ENCODE data around the gene IL17REL. TPM values are rescaled to one million over a fixed set of nuclear protein-coding genes. Genes with fewer than 3 reads are reported as not detected.

IL17REL gene
- total RNA-seq, 3 donors from 2014 or later, result not detected

- DNase-seq (ENCODE audit: low spot score in 2 of 2), result peak; percentile 17 to 55
- Histone ChIP-seq H3K4me1 (peaks cover 39 to 40% of the 10 kb centered on the region in 2 donors), H3K27me3 (no peaks in the 10 kb centered on the region), H3K4me3 (peak overlapping the region in 1 of 3 donors; percentile 57), H3K36me3 (no peaks in the 10 kb centered on the region), H3K9me3 (no peaks in the 10 kb centered on the region), H3K27ac (peak overlapping the region; percentile 90 to 96)
- intact Hi-C loops (cut with DNase I; ENCODE audit: low total_unique reads), result no loop called here
- no peak for TF ChIP-seq CTCF (IDR thresholded peaks at IDR 0.05)
- TF ChIP-seq POLR2A (IDR thresholded peaks at IDR 0.05), result no peak
- TF ChIP-seq POLR2AphosphoS5 (IDR thresholded peaks at IDR 0.05), result no peak
Measured at GRCh38 chr22:49968313-49968830, 44.2 kb downstream of the IL17REL start.

DNA sequence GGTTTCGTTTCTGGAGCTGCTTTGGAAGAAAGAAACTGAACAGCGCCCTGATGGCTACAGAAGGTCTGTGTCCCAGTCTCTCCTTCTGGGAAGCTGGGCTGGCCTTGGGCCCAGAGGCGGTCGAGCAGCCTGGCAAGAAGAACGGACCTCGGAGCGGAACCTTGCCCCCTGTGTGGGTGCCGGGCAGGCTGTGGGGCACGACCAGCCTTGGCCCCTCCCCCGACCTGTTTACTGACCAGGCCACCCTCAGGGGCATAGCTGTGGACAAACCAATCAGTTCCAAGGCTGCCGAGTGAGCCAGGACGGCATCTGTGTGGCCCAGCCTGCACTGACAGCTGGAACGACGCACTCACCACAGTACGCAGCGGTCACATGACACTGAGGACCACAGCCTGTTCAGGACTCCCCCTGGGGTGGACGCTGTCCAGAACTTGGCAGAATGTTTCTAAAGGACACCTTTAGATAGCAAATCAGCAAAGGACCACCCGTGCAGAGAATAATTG, 44.8 kb downstream of the IL17REL start:
- peak; percentile 53 to 80 for DNase-seq (ENCODE audit: low spot score in 2 of 2)
- Histone ChIP-seq H3K27ac (peak overlapping the region; percentile 90 to 96), H3K36me3 (no peaks in the 10 kb centered on the region), H3K4me3 (peak overlapping the region; percentile 14 to 57 (median 15)), H3K27me3 (no peaks in the 10 kb centered on the region), H3K9me3 (no peaks in the 10 kb centered on the region), H3K4me1 (peaks cover 45 to 46% of the 10 kb centered on the region in 2 donors)
- TF ChIP-seq CTCF (IDR thresholded peaks at IDR 0.05) (no peak), POLR2AphosphoS5 (IDR thresholded peaks at IDR 0.05) (no peak), POLR2A (IDR thresholded peaks at IDR 0.05) (no peak)
- intact Hi-C loops (cut with DNase I; ENCODE audit: low total_unique reads), result no loop called here

DNA sequence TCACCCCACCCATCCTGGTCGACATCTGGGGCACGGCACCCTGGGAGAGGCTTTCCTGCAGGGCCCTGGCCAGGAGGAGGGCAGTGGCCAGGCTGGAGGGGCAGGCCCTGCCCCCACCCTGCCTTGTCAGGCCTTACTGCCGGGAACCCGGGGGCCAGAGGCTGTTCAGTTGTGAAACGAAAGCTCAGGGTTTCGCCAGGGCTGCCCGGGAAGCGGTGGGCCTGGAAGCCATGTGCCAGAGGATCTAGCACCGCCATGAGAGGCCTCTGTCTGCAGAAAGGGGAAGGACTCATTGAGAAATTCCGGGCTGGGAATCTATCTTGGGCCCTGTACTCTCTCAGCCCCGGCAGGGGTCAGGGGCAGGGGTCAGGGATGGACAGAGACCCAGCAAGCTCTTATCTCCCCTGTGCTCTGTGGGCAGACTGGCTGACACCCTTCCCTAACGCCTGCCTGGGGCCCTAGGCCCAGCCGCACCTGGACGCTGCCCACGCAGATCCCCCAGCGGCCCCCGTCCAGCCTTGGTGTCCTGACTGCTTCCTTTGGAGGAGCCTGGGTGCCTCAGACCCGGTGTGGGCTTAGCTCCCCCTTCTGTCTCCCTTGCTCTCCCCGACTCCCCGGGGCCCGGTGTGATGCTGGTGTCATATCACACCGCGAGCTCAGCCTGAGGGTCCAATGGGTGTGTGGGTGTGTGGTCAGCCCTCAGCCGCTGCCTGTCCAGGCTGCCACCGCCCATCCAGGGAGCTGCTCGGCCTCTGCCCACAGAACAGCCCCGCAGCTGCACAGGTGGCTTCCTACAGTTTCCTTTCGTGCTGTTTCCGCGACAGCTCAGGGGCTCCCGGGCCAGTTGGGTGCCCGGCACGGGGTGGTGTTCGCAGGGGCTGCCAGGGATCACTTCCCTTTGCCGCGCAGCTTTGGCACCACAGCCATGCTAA, 45.5 kb downstream of the IL17REL start:
- intact Hi-C loops (cut with DNase I; ENCODE audit: low total_unique reads), result no loop called here

DNA sequence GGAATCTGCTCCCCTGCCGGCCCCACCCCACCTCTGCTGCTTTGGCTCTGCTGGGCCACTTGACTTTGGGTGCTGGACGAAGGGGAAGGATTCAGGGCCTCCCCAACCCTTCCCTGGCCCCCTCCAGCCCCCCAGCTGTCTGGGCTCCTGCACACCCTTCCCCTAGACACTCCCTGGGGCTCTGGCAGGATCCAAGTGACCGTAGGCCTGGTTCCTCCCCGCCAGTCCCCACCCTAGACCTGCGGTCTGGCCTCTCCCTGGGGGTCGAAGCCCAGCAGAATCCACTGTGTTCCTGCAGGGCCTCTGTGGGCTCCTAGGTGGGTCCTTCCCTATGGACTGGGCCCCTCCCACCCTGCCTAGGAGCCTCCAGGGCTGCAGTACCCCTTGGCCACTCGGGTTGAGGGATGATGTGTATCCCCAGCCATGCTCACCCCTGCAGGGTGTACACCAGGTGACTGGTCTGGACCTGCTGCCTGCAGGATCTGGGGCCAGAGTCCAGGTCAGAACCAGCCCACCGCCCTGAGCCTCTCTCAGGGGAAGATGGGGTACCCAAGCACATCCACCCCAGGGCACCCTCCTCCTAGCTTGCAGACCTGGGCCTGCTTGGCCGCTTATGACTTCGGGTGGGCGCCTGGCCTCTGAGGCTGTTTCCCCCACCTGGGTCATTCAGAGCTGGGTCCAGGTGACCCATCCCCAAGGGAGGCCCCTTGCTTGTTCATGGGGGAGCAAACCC, 46.4 kb downstream of the IL17REL start:
- no peaks in the 10 kb centered on the region for H3K9me3 ChIP-seq
- intact Hi-C loops (cut with DNase I; ENCODE audit: low total_unique reads), result no loop called here
- peaks cover 40 to 48% of the 10 kb centered on the region in 2 donors for H3K4me1 ChIP-seq
- no peaks in the 10 kb centered on the region for H3K27me3 ChIP-seq
- H3K27ac ChIP-seq, result peak overlapping the region; percentile 90 to 96
- peak; percentile 19 to 51 for DNase-seq (ENCODE audit: low spot score in 2 of 2)
- no peak for TF ChIP-seq CTCF (IDR thresholded peaks at IDR 0.05)
- TF ChIP-seq POLR2AphosphoS5 (IDR thresholded peaks at IDR 0.05), result no peak
- TF ChIP-seq POLR2A (IDR thresholded peaks at IDR 0.05), result no peak
- peak overlapping the region in 1 of 3 donors; percentile 92 for H3K4me3 ChIP-seq
- H3K36me3 ChIP-seq, result no peaks in the 10 kb centered on the region

More for the DNA sequence above, 45.5 kb downstream of the IL17REL start:
- H3K4me1 ChIP-seq, result peaks cover 46 to 48% of the 10 kb centered on the region in 2 donors
- no peaks in the 10 kb centered on the region for H3K36me3 ChIP-seq
- peak overlapping the region; percentile 14 to 57 (median 15) for H3K4me3 ChIP-seq
- no peaks in the 10 kb centered on the region for H3K27me3 ChIP-seq
- peak; percentile 41 to 58 for DNase-seq (ENCODE audit: low spot score in 2 of 2)
- no peaks in the 10 kb centered on the region for H3K9me3 ChIP-seq
- no peak for TF ChIP-seq POLR2A (IDR thresholded peaks at IDR 0.05)
- TF ChIP-seq CTCF (IDR thresholded peaks at IDR 0.05), result no peak
- peak; percentile 3 to 86 (median 58) for TF ChIP-seq POLR2AphosphoS5 (IDR thresholded peaks at IDR 0.05)
- peak overlapping the region; percentile 90 to 96 for H3K27ac ChIP-seq
